OCI-LY1 (cell line): ENCODE data around the gene MTUS2.

Experiments used
- CTCF ChIP-seq: fragments of 200-600 bp; sonication (generic), shearing (Covaris generic); IDR thresholded peaks from 2 replicates; pipeline ENCODE4 v1.5.1; 2017; ENCODE audit warnings: mild to moderate bottlenecking, antibody characterized with exemption, low read length, moderate library complexity, mixed read lengths
- EZH2 ChIP-seq: fragments of 200-600 bp; sonication (generic), shearing (Covaris generic); IDR thresholded peaks from 2 replicates; pipeline ENCODE4 v1.8.0; 2017; ENCODE audit warnings: borderline replicate concordance, mixed run types, mild to moderate bottlenecking, antibody characterized with exemption, low read length, moderate library complexity, mixed read lengths

GRCh38 chr13:29024783-29025182 is 204.6 kb downstream of the MTUS2 start:
- TF ChIP-seq CTCF (no peak), EZH2 (no peak)
